Trophoblast cell (in vitro differentiated cells and primary cell): ENCODE results near the gene PWWP2B.
A peak's percentile ranks its signal among the peaks of the same experiment; 100 is the strongest.

Experiments
- DNase-seq, 2 donors: peaks; one replicate each; pipeline ENCODE4 v3.0.0-alpha.2; 2016
- H2AFZ ChIP-seq: 2 replicates; pipeline ENCODE4 v1.6.1; 2013; ENCODE audit warnings: low read length, moderate library complexity, mild to moderate bottlenecking; ENCODE audit not compliant: insufficient read depth, poor library complexity
- H2AK5ac ChIP-seq: 2 replicates; pipeline ENCODE4 v1.6.1; 2013; ENCODE audit warnings: mild to moderate bottlenecking, low read length
- H2BK120ac ChIP-seq: 2 replicates; pipeline ENCODE4 v1.6.1; 2013; ENCODE audit warnings: low read length, mild to moderate bottlenecking, moderate library complexity; ENCODE audit not compliant: insufficient read depth, poor library complexity
- H2BK12ac ChIP-seq: 2 replicates; pipeline ENCODE4 v1.6.1; 2013; ENCODE audit warnings: mild to moderate bottlenecking, low read length, moderate library complexity
- H2BK5ac ChIP-seq: 2 replicates; pipeline ENCODE4 v1.6.1; 2013; ENCODE audit warnings: low read length, low read depth, moderate library complexity, mild to moderate bottlenecking; ENCODE audit not compliant: poor library complexity
- H3K14ac ChIP-seq: 2 replicates; pipeline ENCODE4 v1.6.1; 2013; ENCODE audit warnings: mild to moderate bottlenecking, low read length
- H3K18ac ChIP-seq: 2 replicates; pipeline ENCODE4 v1.6.1; 2013; ENCODE audit warnings: mild to moderate bottlenecking, low read length
- H3K23ac ChIP-seq: 2 replicates; pipeline ENCODE4 v1.6.1; 2013; ENCODE audit warnings: low read length
- H3K27ac ChIP-seq: 2 replicates; pipeline ENCODE4 v1.5.1; 2013; ENCODE audit warnings: low read depth, mild to moderate bottlenecking, inconsistent platforms, low read length, moderate library complexity
- H3K27me3 ChIP-seq: 2 replicates; pipeline ENCODE4 v1.6.1; 2013; ENCODE audit warnings: inconsistent platforms, mild to moderate bottlenecking, low read length, moderate library complexity; ENCODE audit not compliant: insufficient read depth
- H3K36me3 ChIP-seq, 2 experiments: 1 replicate in 1 of 2; 2 replicates in 1 of 2; pipeline ENCODE4 v1.6.1; 2013; ENCODE audit warnings: low read length in 2 of 2, mild to moderate bottlenecking in 2 of 2, moderate library complexity in 1 of 2; ENCODE audit not compliant: insufficient read depth in 2 of 2, control insufficient read depth in 1 of 2
- H3K4ac ChIP-seq: 2 replicates; pipeline ENCODE4 v1.6.1; 2013; ENCODE audit warnings: low read depth, mild to moderate bottlenecking, low read length, moderate library complexity
- H3K4me1 ChIP-seq, 2 experiments: 1 replicate in 1 of 2; 2 replicates in 1 of 2; pipeline ENCODE4 v1.6.1; 2013; ENCODE audit warnings: low read length in 2 of 2, mild to moderate bottlenecking in 2 of 2, moderate library complexity in 1 of 2; ENCODE audit not compliant: insufficient read depth in 2 of 2, control insufficient read depth in 1 of 2
- H3K4me2 ChIP-seq: 2 replicates; pipeline ENCODE4 v1.6.1; 2013; ENCODE audit warnings: inconsistent platforms, mild to moderate bottlenecking, low read length, moderate library complexity
- H3K4me3 ChIP-seq: 2 replicates; pipeline ENCODE4 v1.5.1; 2013; ENCODE audit warnings: mild to moderate bottlenecking, low read depth, low read length, inconsistent platforms
- H3K79me1 ChIP-seq: one replicate; pipeline ENCODE4 v1.6.1; 2013; ENCODE audit warnings: low read length
- H3K79me2 ChIP-seq: 2 replicates; pipeline ENCODE4 v1.6.1; 2013; ENCODE audit warnings: low read length, mild to moderate bottlenecking; ENCODE audit not compliant: control insufficient read depth, insufficient read depth, poor library complexity
- H3K9ac ChIP-seq: 2 replicates; pipeline ENCODE4 v1.6.1; 2013; ENCODE audit warnings: mild to moderate bottlenecking, low read length
- H3K9me3 ChIP-seq: 2 replicates; pipeline ENCODE4 v1.6.1; 2013; ENCODE audit warnings: low read depth, mild to moderate bottlenecking, control low read depth, inconsistent platforms, low read length; ENCODE audit not compliant: insufficient read depth
- H4K12ac ChIP-seq: 2 replicates; pipeline ENCODE4 v1.6.1; 2013; ENCODE audit warnings: low read depth, mild to moderate bottlenecking, low read length, moderate library complexity
- H4K8ac ChIP-seq: 2 replicates; pipeline ENCODE4 v1.6.1; 2013; ENCODE audit warnings: low read depth, mild to moderate bottlenecking, low read length, moderate library complexity
- H4K91ac ChIP-seq: one replicate; pipeline ENCODE4 v1.6.1; 2013; ENCODE audit warnings: low read depth, mild to moderate bottlenecking, low read length, moderate library complexity
- WGBS: extraction: QIAGEN DNeasy Blood & Tissue Kit; methylation state at CpG from one replicate; pipeline ENCODE4 v1.1.7; 2013; ENCODE audit warnings: missing lambda C conversion rate; ENCODE audit not compliant: insufficient read length, insufficient coverage; ENCODE audit errors: extremely low coverage; 5-methylcytosine and 5-hydroxymethylcytosine counted together

Gene PWWP2B

DNA sequence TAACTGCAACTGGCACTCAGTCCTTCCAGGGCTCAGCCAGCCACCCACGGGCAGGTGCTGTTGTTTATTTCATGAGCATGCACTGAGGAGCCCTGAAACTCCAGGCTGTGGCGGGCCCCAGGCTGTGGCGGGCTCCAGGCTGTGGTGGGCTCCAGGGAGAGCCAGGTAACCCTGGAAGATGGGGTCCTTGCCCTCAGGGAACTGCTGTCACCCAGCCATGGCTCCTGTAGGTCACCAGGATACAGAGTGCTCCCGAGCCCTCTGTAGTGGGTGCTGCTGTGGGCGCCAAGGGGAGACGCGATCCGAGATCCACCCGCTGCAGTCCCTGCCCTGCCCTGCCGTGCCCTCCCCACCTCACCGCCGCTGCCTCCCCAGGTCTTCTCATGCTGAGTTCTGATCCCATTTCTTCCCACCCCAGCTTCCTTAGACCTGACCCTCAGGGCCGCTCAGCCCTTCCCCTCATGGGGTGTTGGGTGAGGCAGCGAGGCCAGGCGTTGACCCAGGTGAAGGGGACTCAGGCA is 35.4 kb upstream of the PWWP2B start:
- Histone ChIP-seq H3K14ac (no peak overlapping the region), H3K79me2 (no peaks in the 10 kb centered on the region), H3K27me3 (no peaks in the 10 kb centered on the region), H3K4me2 (no peak overlapping the region), H2BK12ac (no peak overlapping the region), H3K9ac (no peak overlapping the region), H3K4me3 (no peak overlapping the region), H3K18ac (no peak overlapping the region), H3K4me1 (no peaks in the 10 kb centered on the region), H3K23ac (no peak overlapping the region), H3K36me3 (no peaks in the 10 kb centered on the region), H2BK5ac (no peak overlapping the region), H2AK5ac (no peak overlapping the region), H3K27ac (no peak overlapping the region), H2AFZ (no peak overlapping the region), H4K8ac (no peak overlapping the region), H3K9me3 (peaks cover 8% of the 10 kb centered on the region), H2BK120ac (no peak overlapping the region), H3K4ac (no peak overlapping the region), H4K12ac (no peak overlapping the region), H3K79me1 (no peaks in the 10 kb centered on the region), H4K91ac (no peak overlapping the region)
- no CpG with 5 or more reads among the region's 15 CpGs for WGBS
- no peak for DNase-seq

DNA sequence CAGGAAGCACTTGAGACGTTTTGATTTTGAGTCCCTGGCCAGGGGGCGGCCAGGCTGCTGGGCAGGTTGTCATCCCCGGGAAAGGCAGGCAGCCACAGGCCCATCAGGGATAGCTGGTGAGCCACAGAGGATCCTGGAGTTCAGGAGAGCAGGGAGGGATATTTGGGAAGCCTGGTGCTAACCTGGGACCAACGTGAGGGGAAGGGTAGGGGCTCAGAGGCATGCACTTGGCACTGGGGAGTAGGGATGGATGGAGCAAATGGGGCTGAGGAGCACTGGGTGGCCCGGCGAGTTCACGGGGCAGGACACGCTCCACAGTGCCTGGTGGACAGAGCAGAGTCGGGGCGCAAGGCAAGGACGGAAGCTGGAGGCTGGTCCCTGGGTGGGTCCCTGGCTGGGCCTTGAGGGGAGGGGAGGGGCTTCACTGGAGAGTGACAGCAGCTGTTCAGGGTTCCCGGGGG is 34.8 kb upstream of the PWWP2B start:
- Histone ChIP-seq H3K18ac (no peak overlapping the region), H3K4me2 (no peak overlapping the region), H3K4me1 (no peaks in the 10 kb centered on the region), H3K36me3 (no peaks in the 10 kb centered on the region), H3K4me3 (no peak overlapping the region), H3K9ac (no peak overlapping the region), H2BK5ac (no peak overlapping the region), H4K8ac (no peak overlapping the region), H3K23ac (no peak overlapping the region), H2BK120ac (no peak overlapping the region), H2AK5ac (no peak overlapping the region), H4K12ac (no peak overlapping the region), H2AFZ (no peak overlapping the region), H3K27ac (no peak overlapping the region), H3K14ac (no peak overlapping the region), H3K27me3 (no peaks in the 10 kb centered on the region), H3K9me3 (peaks cover 8% of the 10 kb centered on the region), H4K91ac (no peak overlapping the region), H2BK12ac (no peak overlapping the region), H3K79me1 (no peaks in the 10 kb centered on the region), H3K4ac (no peak overlapping the region), H3K79me2 (no peaks in the 10 kb centered on the region)
- DNase-seq, result no peak
- WGBS, result no CpG with 5 or more reads among the region's 12 CpGs

DNA sequence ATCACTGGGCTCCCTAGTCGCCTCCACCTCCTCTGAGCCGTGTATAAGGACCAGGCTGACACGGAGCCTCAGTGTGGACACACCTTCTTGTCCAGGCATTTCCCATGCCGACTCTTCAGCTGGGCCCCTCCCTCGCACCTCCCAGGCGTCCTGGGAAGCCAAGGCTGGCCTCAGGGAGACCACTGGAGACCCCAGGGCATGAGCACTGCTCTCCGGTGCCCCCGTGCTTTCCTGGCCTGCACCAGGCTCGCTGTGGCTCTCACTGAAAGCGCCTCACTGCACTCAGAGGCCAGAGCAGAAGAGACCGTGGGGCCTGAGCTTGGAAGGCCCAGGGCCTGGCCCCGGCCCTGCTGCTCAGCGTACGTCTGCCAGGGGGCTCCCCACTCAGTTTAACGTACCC is 33.6 kb upstream of the PWWP2B start:
- H3K79me2 ChIP-seq, result no peaks in the 10 kb centered on the region
- H4K12ac ChIP-seq, result no peak overlapping the region
- no peak overlapping the region for H3K4me3 ChIP-seq
- no peaks in the 10 kb centered on the region for H3K27me3 ChIP-seq
- H3K9ac ChIP-seq, result no peak overlapping the region
- H4K91ac ChIP-seq, result no peak overlapping the region
- no peak overlapping the region for H4K8ac ChIP-seq
- H2AFZ ChIP-seq, result no peak overlapping the region
- H2AK5ac ChIP-seq, result no peak overlapping the region
- H3K14ac ChIP-seq, result no peak overlapping the region
- H2BK120ac ChIP-seq, result no peak overlapping the region
- H3K36me3 ChIP-seq, result no peaks in the 10 kb centered on the region
- H3K18ac ChIP-seq, result no peak overlapping the region
- no peaks in the 10 kb centered on the region for H3K79me1 ChIP-seq
- H3K9me3 ChIP-seq, result peaks cover 8% of the 10 kb centered on the region
- H3K4me1 ChIP-seq, result no peaks in the 10 kb centered on the region
- no peak overlapping the region for H3K27ac ChIP-seq
- H3K4ac ChIP-seq, result no peak overlapping the region
- no CpG with 5 or more reads among the region's 15 CpGs for WGBS
- no peak overlapping the region for H2BK12ac ChIP-seq
- DNase-seq, result no peak
- no peak overlapping the region for H2BK5ac ChIP-seq
- no peak overlapping the region for H3K4me2 ChIP-seq
- H3K23ac ChIP-seq, result no peak overlapping the region

DNA sequence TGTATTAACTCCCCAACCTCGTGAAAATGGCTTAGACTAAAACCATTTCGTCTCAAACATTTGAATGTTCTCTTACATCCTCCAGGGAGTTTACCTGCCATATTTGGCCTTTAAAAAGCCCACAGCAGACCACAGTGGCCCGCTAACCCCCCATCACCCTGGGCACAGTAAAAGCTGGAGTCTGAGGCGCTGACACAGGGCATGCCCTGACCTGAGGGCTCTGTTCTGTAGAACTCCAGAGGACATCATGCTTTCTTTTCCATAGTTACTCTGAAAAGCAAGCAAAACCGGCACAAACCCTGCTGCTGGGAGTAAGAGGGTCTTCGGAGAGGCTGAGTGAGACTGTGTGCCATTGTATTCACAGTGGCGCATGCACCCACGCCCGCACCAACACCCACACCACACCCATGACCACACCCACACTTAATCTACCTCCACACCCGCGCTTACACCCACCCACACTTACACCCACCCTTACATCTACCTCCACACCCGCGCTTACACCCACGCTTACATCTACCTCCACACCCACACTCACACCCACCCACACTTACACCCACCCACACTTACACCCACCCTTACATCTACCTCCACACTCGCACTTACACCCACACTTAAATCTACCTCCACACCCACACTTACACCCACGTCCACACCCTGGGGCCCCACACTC is 32.9 kb upstream of the PWWP2B start:
- no peak overlapping the region for H3K18ac ChIP-seq
- peaks cover 8% of the 10 kb centered on the region for H3K9me3 ChIP-seq
- no peak overlapping the region for H3K27ac ChIP-seq
- no peaks in the 10 kb centered on the region for H3K79me2 ChIP-seq
- H3K23ac ChIP-seq, result no peak overlapping the region
- H3K36me3 ChIP-seq, result no peaks in the 10 kb centered on the region
- no peak overlapping the region for H2AFZ ChIP-seq
- H4K12ac ChIP-seq, result no peak overlapping the region
- no peak overlapping the region for H3K4me2 ChIP-seq
- H3K79me1 ChIP-seq, result no peaks in the 10 kb centered on the region
- no peak overlapping the region for H2AK5ac ChIP-seq
- no peak overlapping the region for H4K91ac ChIP-seq
- H2BK120ac ChIP-seq, result no peak overlapping the region
- H3K4ac ChIP-seq, result no peak overlapping the region
- peak overlapping the region; percentile 10 for H3K4me3 ChIP-seq
- H3K14ac ChIP-seq, result no peak overlapping the region
- H3K27me3 ChIP-seq, result no peaks in the 10 kb centered on the region
- no peaks in the 10 kb centered on the region for H3K4me1 ChIP-seq
- DNase-seq, result no peak
- H4K8ac ChIP-seq, result no peak overlapping the region
- H2BK5ac ChIP-seq, result no peak overlapping the region
- no peak overlapping the region for H2BK12ac ChIP-seq
- no peak overlapping the region for H3K9ac ChIP-seq
- no CpG with 5 or more reads among the region's 16 CpGs for WGBS
